Measurements from ENCODE around the gene CDKN2AIP. TPM values are rescaled to one million over a fixed set of nuclear protein-coding genes. Genes with fewer than 3 reads are reported as not detected.

The CDKN2AIP gene
- total and polyA plus RNA-seq, 2 of the 4 experiments (the other 2 are of a cell fraction) = 11.0 to 16.8 TPM

DNA sequence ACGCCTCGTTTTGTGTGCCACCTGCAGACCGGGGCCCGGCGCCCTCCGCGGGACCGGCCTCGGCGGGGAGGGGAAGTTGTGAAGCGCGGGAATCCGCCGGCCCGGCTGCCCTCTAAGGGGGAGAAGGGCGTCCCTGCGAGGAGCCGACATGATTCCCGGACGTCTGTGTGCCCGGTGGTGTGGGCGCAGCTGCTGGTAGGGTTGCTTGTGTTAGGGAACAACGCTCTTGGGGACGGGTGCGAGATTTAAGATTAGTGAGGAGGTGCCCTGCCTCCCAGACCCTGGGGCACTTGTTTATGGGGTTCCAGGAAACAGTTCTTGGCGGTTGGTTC, 627 bp downstream of the CDKN2AIP start:
- H2AFZ ChIP-seq (replicated peaks; ENCODE audit: low read length, poor library complexity) = peak overlapping the region; percentile 95
- peaks cover 16% of the 10 kb centered on the region for H3K36me3 ChIP-seq (ENCODE audit: control insufficient read depth, insufficient read depth, low read length)
- H3K27me3 ChIP-seq (ENCODE audit: control insufficient read depth, insufficient read depth, low read length) = no peaks in the 10 kb centered on the region
- peaks cover 21 to 28% of the 10 kb centered on the region in 2 experiments for H3K79me1 ChIP-seq (ENCODE audit: low read depth in 1 of 2, low read length in 2 of 2)
- no TSS peak for BruUV-seq (replicated peaks)
- no peaks in the 10 kb centered on the region for H3K9me3 ChIP-seq (ENCODE audit: control insufficient read depth, insufficient read depth, low read length)
- POLR2A ChIA-PET (ENCODE audit: unreplicated experiment) = no interaction called here
- H3K4ac ChIP-seq (ENCODE audit: low read depth, low read length) = peak overlapping the region; percentile 30
- TF ChIP-seq BHLHE40 (IDR thresholded peaks at IDR 0.05; ENCODE audit: low read depth, low read length) = no peak
- TF ChIP-seq, protein P1, sequence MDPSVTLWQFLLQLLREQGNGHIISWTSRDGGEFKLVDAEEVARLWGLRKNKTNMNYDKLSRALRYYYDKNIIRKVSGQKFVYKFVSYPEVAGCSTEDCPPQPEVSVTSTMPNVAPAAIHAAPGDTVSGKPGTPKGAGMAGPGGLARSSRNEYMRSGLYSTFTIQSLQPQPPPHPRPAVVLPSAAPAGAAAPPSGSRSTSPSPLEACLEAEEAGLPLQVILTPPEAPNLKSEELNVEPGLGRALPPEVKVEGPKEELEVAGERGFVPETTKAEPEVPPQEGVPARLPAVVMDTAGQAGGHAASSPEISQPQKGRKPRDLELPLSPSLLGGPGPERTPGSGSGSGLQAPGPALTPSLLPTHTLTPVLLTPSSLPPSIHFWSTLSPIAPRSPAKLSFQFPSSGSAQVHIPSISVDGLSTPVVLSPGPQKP (IDR thresholded peaks at IDR 0.05; ENCODE audit: borderline replicate concordance, low read depth, low read length) = no peak
- TF ChIP-seq RAD21 (IDR thresholded peaks at IDR 0.05; ENCODE audit: low read length) = no peak
- TF ChIP-seq, protein P2, sequence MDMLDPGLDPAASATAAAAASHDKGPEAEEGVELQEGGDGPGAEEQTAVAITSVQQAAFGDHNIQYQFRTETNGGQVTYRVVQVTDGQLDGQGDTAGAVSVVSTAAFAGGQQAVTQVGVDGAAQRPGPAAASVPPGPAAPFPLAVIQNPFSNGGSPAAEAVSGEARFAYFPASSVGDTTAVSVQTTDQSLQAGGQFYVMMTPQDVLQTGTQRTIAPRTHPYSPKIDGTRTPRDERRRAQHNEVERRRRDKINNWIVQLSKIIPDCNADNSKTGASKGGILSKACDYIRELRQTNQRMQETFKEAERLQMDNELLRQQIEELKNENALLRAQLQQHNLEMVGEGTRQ (IDR thresholded peaks at IDR 0.05; ENCODE audit: low read depth, low read length) = no peak
- no peak for TF ChIP-seq RCOR1 (IDR thresholded peaks at IDR 0.05; ENCODE audit: insufficient replicate concordance, low read length)
- TF ChIP-seq, protein P3, sequence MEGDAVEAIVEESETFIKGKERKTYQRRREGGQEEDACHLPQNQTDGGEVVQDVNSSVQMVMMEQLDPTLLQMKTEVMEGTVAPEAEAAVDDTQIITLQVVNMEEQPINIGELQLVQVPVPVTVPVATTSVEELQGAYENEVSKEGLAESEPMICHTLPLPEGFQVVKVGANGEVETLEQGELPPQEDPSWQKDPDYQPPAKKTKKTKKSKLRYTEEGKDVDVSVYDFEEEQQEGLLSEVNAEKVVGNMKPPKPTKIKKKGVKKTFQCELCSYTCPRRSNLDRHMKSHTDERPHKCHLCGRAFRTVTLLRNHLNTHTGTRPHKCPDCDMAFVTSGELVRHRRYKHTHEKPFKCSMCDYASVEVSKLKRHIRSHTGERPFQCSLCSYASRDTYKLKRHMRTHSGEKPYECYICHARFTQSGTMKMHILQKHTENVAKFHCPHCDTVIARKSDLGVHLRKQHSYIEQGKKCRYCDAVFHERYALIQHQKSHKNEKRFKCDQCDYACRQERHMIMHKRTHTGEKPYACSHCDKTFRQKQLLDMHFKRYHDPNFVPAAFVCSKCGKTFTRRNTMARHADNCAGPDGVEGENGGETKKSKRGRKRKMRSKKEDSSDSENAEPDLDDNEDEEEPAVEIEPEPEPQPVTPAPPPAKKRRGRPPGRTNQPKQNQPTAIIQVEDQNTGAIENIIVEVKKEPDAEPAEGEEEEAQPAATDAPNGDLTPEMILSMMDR (conservative IDR thresholded peaks at IDR 0.05; ENCODE audit: low read depth, low read length) = no peak
- no peak for TF ChIP-seq MAZ (IDR thresholded peaks at IDR 0.05; ENCODE audit: borderline replicate concordance, low read depth, low read length)
- TF ChIP-seq MXI1 (IDR thresholded peaks at IDR 0.05; ENCODE audit: borderline replicate concordance, low read depth, low read length) = 0 out of 2 replicates have a peak, but pooled peaks have one; percentile 2
- H3K9me1 ChIP-seq (ENCODE audit: insufficient read depth, low read length) = peaks cover 9% of the 10 kb centered on the region; the same call in 1 of the 2 replicates
- no peak overlapping the region for H2BK15ac ChIP-seq (ENCODE audit: low read depth, low read length)
- no peaks in the 10 kb centered on the region; the same call in 1 of the 2 replicates for H4K20me1 ChIP-seq (ENCODE audit: insufficient read depth, low read length)
- WGBS, 2 experiments (ENCODE audit: extremely low coverage in 2 of 2, insufficient read length in 1 of 2) = 0% methylated on average over 9 of the region's 26 CpGs; no CpG with 5 or more reads in 1 of the 2 experiments
- no peaks in the 10 kb centered on the region; the same call in 1 of the 2 replicates for H3K4me1 ChIP-seq (ENCODE audit: control insufficient read depth, insufficient read depth, low read length)
- in situ Hi-C loops (cut with MboI; ENCODE audit: low sequenced_read_pairs) = no loop called here
- peak overlapping the region; percentile 2; the same call in 1 of the 2 replicates for H4K5ac ChIP-seq (ENCODE audit: low read depth, low read length)
- H3K23ac ChIP-seq (ENCODE audit: low read depth, low read length) = peak overlapping the region; percentile 84
- peak overlapping the region; percentile 88 for H3K9ac ChIP-seq (ENCODE audit: low read depth, low read length)
- H3K18ac ChIP-seq (ENCODE audit: low read depth, low read length) = no peak overlapping the region; the same call in 1 of the 2 replicates
- 0 out of 2 replicates have a peak, but pooled peaks have one; percentile 2 for ATAC-seq (ENCODE audit: low read depth)
- H3K14ac ChIP-seq (replicated peaks; ENCODE audit: low read depth, low read length) = peak overlapping the region; percentile 68
- H3K27ac ChIP-seq (ENCODE audit: insufficient read depth, low read length) = peak overlapping the region; percentile 82
- H2BK5ac ChIP-seq (ENCODE audit: low read depth, low read length, poor library complexity, severe bottlenecking) = peak overlapping the region; percentile 66
- DNase-seq = no peak
- H2AK9ac ChIP-seq (replicated peaks; ENCODE audit: low read depth, low read length, poor library complexity) = peak overlapping the region; percentile 89
- no peak overlapping the region for H2BK20ac ChIP-seq (ENCODE audit: low read depth, low read length)
- peak overlapping the region; percentile 75; the same call in 1 of the 2 replicates for H3K56ac ChIP-seq (ENCODE audit: extremely low read depth, insufficient read depth, low read length)
- dilution Hi-C loops (cut with HindIII; ENCODE audit: low sequenced_read_pairs, unreplicated experiment) = no loop called here
- intact Hi-C loops (cut with micrococcal nuclease) = no loop called here
- CTCF ChIA-PET = no interaction called here
- H3K4me2 ChIP-seq (ENCODE audit: low read depth, low read length) = peak overlapping the region; percentile 74
- no peak overlapping the region for H4K91ac ChIP-seq (ENCODE audit: insufficient read depth, low read depth, low read length)
- H4K8ac ChIP-seq (ENCODE audit: low read depth in 2 of 2, low read length in 2 of 2) = peak overlapping the region in 1 of 2 experiments; percentile 78; a peak in 3 of 4 replicates
- 0 out of 2 replicates have a peak overlapping the region, but pooled peaks have one; percentile 49 for H2AK5ac ChIP-seq (ENCODE audit: low read depth, low read length)
- H2BK120ac ChIP-seq (ENCODE audit: low read depth, low read length) = no peak overlapping the region
- peak overlapping the region; percentile 67 for H3K4me3 ChIP-seq (ENCODE audit: insufficient read depth, low read depth, low read length)

Data from IMR-90 (cell line).